Kidney (tissue), 14 donors: ENCODE data around the gene COL16A1. TPM values are rescaled to one million over a fixed set of nuclear protein-coding genes. Genes with fewer than 3 reads are reported as not detected.
A peak's percentile ranks its signal among the peaks of the same experiment; 100 is the strongest.

Experiments
- DNase-seq, 5 donors: peaks; one replicate each; pipeline ENCODE4 v3.0.0-alpha.2; 2013 to 2020
- FAIRE-seq: peaks from 2 replicates; lab custom pipeline; 2012; peaks lifted over from hg19 to GRCh38; lab: Jason Lieb, UNC
- H3K27ac ChIP-seq, 2 donors: one replicate each; pipeline ENCODE4 v1.7.0; 2013; ENCODE audit warnings: low read depth in 2 of 2, low read length in 2 of 2, inconsistent platforms in 1 of 2
- H3K27me3 ChIP-seq: one replicate; pipeline ENCODE4 v1.7.1; 2013; ENCODE audit warnings: low read length, inconsistent platforms; ENCODE audit not compliant: control insufficient read depth, insufficient read depth
- H3K36me3 ChIP-seq, 3 donors: one replicate each; pipeline versions ENCODE4 v1.7.0 to v1.7.1; 2013; ENCODE audit warnings: low read length in 3 of 3, control low read depth in 1 of 3, inconsistent platforms in 1 of 3; ENCODE audit not compliant: insufficient read depth in 3 of 3, control insufficient read depth in 2 of 3
- H3K4me1 ChIP-seq, 3 donors: one replicate each; pipeline versions ENCODE4 v1.7.0 to v1.7.1; 2013; ENCODE audit warnings: low read length in 3 of 3, inconsistent platforms in 1 of 3, low read depth in 1 of 3; ENCODE audit not compliant: control insufficient read depth in 2 of 3, insufficient read depth in 2 of 3
- H3K4me3 ChIP-seq, 3 donors: one replicate each; pipeline versions ENCODE4 v1.7.0 to v1.8.1; 2013; ENCODE audit warnings: low read length in 3 of 3, control low read depth in 1 of 3, inconsistent platforms in 1 of 3
- H3K9ac ChIP-seq, 3 donors: one replicate each; pipeline versions ENCODE4 v1.7.0 to v1.7.1; 2013; ENCODE audit warnings: low read length in 3 of 3, control low read depth in 1 of 3, inconsistent platforms in 1 of 3
- H3K9me3 ChIP-seq, 3 donors: one replicate each; pipeline versions ENCODE4 v1.7.0 to v1.7.1; 2013; ENCODE audit warnings: low read length in 3 of 3, control low read depth in 1 of 3, inconsistent platforms in 1 of 3; ENCODE audit not compliant: control insufficient read depth in 2 of 3, insufficient read depth in 1 of 3
- CTCF ChIP-seq: IDR thresholded peaks from 3 replicates; pipeline ENCODE4 v1.5.1; 2012; ENCODE audit warnings: mild to moderate bottlenecking, moderate library complexity, borderline replicate concordance; ENCODE audit not compliant: insufficient read depth; ENCODE audit errors: extremely low read depth
- intact Hi-C: fragments of 100-400 bp; cut with DNase I; formaldehyde crosslinking; loops from one replicate; pipeline ENCODE4 v1.11.1; 2022
- polyA plus RNA-seq: library from polyadenylated mRNA; stranded (reverse); fragments of 350-450 nt; fragmentation: Illumina TruSeq; extraction: RNeasy Lipid Tissue Mini Kit (QIAGEN cat#74804); gene quantifications from one replicate; pipeline ENCODE4 v1.2.3, GENCODE V29; 2014; ENCODE audit warnings: low read depth, low replicate concordance; ENCODE audit not compliant: insufficient read depth
- total RNA-seq: library from RNA; stranded (reverse); fragmentation: NEBNext Ultra II Directional; extraction: Animal tissue kit (Norgen Biotek cat#: 25700); gene quantifications from one replicate; pipeline ENCODE4 v1.2.1, GENCODE V29; 2021
- donor health status: control.
- donor health status: control.
- donor health status: control.
- donor health status: control.
- donor health status: control.
- donor health status: DM: yes; HTN: yes; CAD: no.
- donor health status: Normal renal cell carcinoma (clear cell type).

The COL16A1 gene
- total and polyA plus RNA-seq, 2 donors from 2014 or later: 9.2 to 29.0 TPM

GRCh38 chr1:31683997-31684396, 19.8 kb downstream of the COL16A1 start:
- TF ChIP-seq CTCF: peak; percentile 29
- DNase-seq (no peak), FAIRE-seq (no peak)
- no peaks in the 10 kb centered on the region for H3K4me1 ChIP-seq
- no peak overlapping the region for H3K9ac ChIP-seq
- H3K27ac ChIP-seq: no peak overlapping the region
- H3K9me3 ChIP-seq: no peaks in the 10 kb centered on the region
- H3K4me3 ChIP-seq: no peak overlapping the region
- no peaks in the 10 kb centered on the region for H3K36me3 ChIP-seq
- intact Hi-C loops: no loop called here
- H3K27me3 ChIP-seq: no peaks in the 10 kb centered on the region

GRCh38 chr1:31681415-31681814, 22.4 kb downstream of the COL16A1 start:
- H3K9ac ChIP-seq: no peak overlapping the region
- FAIRE-seq: no peak
- intact Hi-C loops: no loop called here
- H3K36me3 ChIP-seq: no peaks in the 10 kb centered on the region
- no peaks in the 10 kb centered on the region for H3K9me3 ChIP-seq
- H3K27me3 ChIP-seq: no peaks in the 10 kb centered on the region
- H3K27ac ChIP-seq: no peak overlapping the region
- H3K4me3 ChIP-seq: no peak overlapping the region
- peak in 1 of 5 donors; percentile 49 for DNase-seq
- no peaks in the 10 kb centered on the region for H3K4me1 ChIP-seq
- TF ChIP-seq CTCF: no peak

GRCh38 chr1:31679676-31680230, 24.1 kb downstream of the COL16A1 start:
- no peaks in the 10 kb centered on the region for H3K4me1 ChIP-seq
- H3K27me3 ChIP-seq: no peaks in the 10 kb centered on the region
- no peak overlapping the region for H3K9ac ChIP-seq
- H3K36me3 ChIP-seq: no peaks in the 10 kb centered on the region
- no peak overlapping the region for H3K27ac ChIP-seq
- FAIRE-seq (no peak), DNase-seq (no peak)
- intact Hi-C loops: no loop called here
- no peak for TF ChIP-seq CTCF
- H3K4me3 ChIP-seq: no peak overlapping the region
- H3K9me3 ChIP-seq: no peaks in the 10 kb centered on the region

- no peak for TF ChIP-seq CTCF
- DNase-seq: no peak
- no peak overlapping the region for H3K9ac ChIP-seq
- H3K4me3 ChIP-seq: no peak overlapping the region
- no peaks in the 10 kb centered on the region for H3K27me3 ChIP-seq
- H3K4me1 ChIP-seq: no peaks in the 10 kb centered on the region
- H3K36me3 ChIP-seq: no peaks in the 10 kb centered on the region
- no peak overlapping the region for H3K27ac ChIP-seq
- FAIRE-seq: no peak
- H3K9me3 ChIP-seq: no peaks in the 10 kb centered on the region
- intact Hi-C loops: no loop called here
These were observed 24.7 kb downstream of the COL16A1 start for GRCh38 chr1:31679091-31679490.
